GM10266 (cell line): ENCODE measurements around the gene SKI.

ENCODE experiments used
- DNase-seq: peaks from one replicate; pipeline ENCODE4 v3.0.0; 2012; ENCODE audit errors: extremely low spot score
- TF ChIP-seq, protein P1 (sequence below): IDR thresholded peaks from 2 replicates; pipeline ENCODE4 v1.5.1; 2012; ENCODE audit warnings: mild to moderate bottlenecking, low read depth; ENCODE audit not compliant: control insufficient read depth, insufficient read depth; ENCODE audit errors: missing control alignments

SKI gene

GRCh38 chr1:2297246-2298011 is 69.3 kb downstream of the SKI start:
- TF ChIP-seq, protein P1, sequence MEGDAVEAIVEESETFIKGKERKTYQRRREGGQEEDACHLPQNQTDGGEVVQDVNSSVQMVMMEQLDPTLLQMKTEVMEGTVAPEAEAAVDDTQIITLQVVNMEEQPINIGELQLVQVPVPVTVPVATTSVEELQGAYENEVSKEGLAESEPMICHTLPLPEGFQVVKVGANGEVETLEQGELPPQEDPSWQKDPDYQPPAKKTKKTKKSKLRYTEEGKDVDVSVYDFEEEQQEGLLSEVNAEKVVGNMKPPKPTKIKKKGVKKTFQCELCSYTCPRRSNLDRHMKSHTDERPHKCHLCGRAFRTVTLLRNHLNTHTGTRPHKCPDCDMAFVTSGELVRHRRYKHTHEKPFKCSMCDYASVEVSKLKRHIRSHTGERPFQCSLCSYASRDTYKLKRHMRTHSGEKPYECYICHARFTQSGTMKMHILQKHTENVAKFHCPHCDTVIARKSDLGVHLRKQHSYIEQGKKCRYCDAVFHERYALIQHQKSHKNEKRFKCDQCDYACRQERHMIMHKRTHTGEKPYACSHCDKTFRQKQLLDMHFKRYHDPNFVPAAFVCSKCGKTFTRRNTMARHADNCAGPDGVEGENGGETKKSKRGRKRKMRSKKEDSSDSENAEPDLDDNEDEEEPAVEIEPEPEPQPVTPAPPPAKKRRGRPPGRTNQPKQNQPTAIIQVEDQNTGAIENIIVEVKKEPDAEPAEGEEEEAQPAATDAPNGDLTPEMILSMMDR, result no peak

DNA sequence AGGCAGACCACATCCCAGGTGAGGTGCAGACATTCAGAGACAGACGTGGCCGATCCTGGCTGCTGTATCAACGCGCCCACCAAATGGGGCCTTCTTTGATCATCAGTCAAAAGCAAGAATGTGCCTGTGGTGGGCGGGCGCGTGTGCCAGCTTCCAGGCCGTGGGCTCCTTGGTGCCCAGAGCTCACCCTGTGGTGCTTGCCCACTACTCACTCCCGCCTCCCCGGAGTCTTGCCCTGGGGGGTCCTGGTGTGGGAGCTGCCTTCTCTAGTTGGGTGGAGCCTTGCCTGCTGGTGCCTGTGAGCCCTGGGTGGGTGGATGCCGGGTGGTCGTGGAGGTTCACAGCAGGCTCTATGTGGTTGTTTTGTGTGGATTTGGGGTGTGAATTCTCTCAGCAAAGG is 70.6 kb downstream of the SKI start:
- DNase-seq, result no peak
- TF ChIP-seq, protein P1, result no peak

More at GRCh38 chr1:2297246-2298011, 69.3 kb downstream of the SKI start:
- DNase-seq, result no peak

- no peak for DNase-seq
- TF ChIP-seq, protein P1, result no peak
These were observed 71.1 kb downstream of the SKI start for GRCh38 chr1:2299131-2299627.

- DNase-seq, result peak; percentile 94
- TF ChIP-seq, protein P1, result no peak
These were observed 72.1 kb downstream of the SKI start for GRCh38 chr1:2300004-2300771.

- DNase-seq, result peak; percentile 85
- TF ChIP-seq, protein P1, result no peak
These were observed 72.9 kb downstream of the SKI start for GRCh38 chr1:2300851-2301606.

- TF ChIP-seq, protein P1, result no peak
- no peak for DNase-seq
These were observed 73.6 kb downstream of the SKI start for GRCh38 chr1:2301607-2302291.
